GM12892 (cell line): ENCODE results near the gene NXF2B. TPM values are rescaled to one million over a fixed set of nuclear protein-coding genes. Genes with fewer than 3 reads are reported as not detected.
"Not testable (repeated sequence)": the region's sequence is repeated elsewhere in the genome, so short reads cannot be mapped to it uniquely, and the experiment has no call there.

Source experiments
- DNase-seq: peaks from one replicate; pipeline ENCODE4 v3.0.0; 2011; ENCODE audit not compliant: insufficient read length
- FAIRE-seq: peaks from 2 replicates; lab custom pipeline; 2011; peaks lifted over from hg19 to GRCh38; lab: Jason Lieb, UNC
- POLR2A ChIP-seq: IDR thresholded peaks from 2 replicates; pipeline ENCODE4 v1.6.1; 2011; ENCODE audit warnings: low read depth, low read length, control low read depth
- POLR2AphosphoS5 ChIP-seq: IDR thresholded peaks from 2 replicates; pipeline ENCODE4 v1.6.1; 2011; ENCODE audit warnings: low read depth, low read length, control low read depth
- TAF1 ChIP-seq: IDR thresholded peaks from 2 replicates; pipeline ENCODE4 v1.6.1; 2011; ENCODE audit warnings: low read depth, mild to moderate bottlenecking, control low read depth, low read length, borderline replicate concordance
- polyA plus RNA-seq: library from polyadenylated mRNA; unstranded; fragments of >200 nt; gene quantifications from one replicate; pipeline ENCODE4 v1.2.1, GENCODE V29; 2012; ENCODE audit warnings: missing spikeins, inconsistent platforms; ENCODE audit not compliant: missing spikeins

The NXF2B gene, protein sequence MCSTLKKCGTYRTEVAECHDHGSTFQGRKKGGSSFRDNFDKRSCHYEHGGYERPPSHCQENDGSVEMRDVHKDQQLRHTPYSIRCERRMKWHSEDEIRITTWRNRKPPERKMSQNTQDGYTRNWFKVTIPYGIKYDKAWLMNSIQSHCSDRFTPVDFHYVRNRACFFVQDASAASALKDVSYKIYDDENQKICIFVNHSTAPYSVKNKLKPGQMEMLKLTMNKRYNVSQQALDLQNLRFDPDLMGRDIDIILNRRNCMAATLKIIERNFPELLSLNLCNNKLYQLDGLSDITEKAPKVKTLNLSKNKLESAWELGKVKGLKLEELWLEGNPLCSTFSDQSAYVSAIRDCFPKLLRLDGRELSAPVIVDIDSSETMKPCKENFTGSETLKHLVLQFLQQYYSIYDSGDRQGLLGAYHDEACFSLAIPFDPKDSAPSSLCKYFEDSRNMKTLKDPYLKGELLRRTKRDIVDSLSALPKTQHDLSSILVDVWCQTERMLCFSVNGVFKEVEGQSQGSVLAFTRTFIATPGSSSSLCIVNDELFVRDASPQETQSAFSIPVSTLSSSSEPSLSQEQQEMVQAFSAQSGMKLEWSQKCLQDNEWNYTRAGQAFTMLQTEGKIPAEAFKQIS
- not detected for polyA plus RNA-seq

DNA sequence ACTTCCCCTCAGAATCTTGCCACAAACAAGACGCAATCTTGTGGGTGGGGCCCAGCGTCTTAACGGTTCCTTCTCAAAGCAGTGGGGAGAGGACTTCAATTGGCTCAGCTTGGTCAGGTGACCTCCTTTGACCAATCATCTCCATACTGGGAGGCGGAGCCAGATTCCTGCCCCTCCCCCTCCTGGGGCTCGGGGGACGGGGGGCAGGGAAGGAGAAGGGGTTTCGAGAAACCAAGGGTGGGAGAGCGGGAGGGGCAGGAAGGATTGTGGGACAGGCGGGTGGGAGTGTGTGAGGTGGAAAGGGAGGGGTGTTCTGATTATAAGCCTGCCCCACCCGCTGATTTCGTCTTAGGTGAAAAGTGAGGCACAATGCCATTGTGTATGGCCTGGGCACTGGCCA, at the start of gene NXF2B:
TSS of gene NXF2B (minus strand) at position 101 of the 400 bp plus-strand sequence. CDS start 59,972 bp downstream, outside the sequence.
- not testable (repeated sequence) for DNase-seq, FAIRE-seq

DNA sequence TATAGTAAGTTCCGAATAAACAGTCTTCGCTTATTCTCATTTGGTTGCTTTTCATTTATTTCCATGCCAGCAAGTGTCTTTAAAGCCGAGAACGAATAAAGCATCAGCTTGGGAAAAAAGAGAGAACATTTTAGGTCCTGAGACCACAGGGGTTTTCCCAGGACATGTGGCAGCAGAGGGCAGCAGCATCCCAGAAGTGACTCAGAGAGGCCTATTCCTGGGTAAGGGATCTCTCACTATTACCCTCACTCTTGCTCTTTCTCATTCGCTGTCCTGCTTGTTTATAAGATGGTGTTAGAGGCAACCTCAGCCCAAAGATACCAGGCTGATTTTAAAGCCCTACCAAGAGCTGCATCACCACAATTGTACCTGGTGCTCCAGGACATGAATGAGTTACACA, 39.0 kb upstream of the NXF2B start:
- not testable (repeated sequence) for DNase-seq
- peak; percentile 92 for FAIRE-seq

DNA sequence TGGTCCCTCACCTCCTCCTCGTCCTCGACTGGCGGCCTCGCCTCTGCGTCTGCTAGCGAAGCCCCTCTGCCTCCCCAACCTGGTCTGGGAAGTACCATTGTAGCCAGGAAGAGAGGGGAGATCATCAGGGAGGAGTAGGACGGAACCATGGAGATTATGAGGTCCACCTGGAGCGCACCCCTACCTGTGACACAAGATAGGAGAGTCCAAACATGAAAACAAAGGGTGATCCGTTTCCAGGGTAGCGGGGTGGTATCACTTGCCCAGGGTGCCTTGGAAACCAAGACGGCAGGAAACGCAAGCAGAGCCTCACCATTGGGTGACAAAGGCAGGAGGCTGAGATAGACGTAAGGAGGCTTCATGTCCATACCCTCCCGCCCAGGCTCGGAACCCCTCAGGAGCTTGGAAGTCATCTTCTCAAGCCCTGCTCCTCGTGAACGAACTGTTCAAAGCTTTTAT, 32.0 kb upstream of the NXF2B start, which contains the start of gene TCP11X2:
TSS of gene TCP11X2 (minus strand) at position 51 of the 459 bp plus-strand sequence.
- FAIRE-seq, result peak; percentile 48
- not testable (repeated sequence) for DNase-seq

DNA sequence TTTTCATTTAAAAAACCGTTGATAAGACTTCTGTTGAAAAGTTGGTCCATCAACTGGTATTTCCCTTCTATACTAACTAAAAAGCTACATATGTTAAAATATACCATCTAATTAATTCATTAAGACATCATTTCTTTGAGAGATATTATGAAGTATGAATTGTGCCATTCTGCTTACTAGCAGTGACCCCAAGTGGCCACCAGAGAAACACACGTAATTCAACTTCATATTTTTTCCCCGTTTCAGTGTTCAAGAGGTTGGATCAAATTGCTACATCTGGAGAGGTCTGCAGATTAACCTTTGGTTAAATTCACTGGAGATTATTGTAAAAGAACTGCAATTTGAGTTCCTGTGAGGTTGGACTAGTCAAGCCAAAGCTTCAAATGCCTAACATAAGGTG, 30.4 kb upstream of the NXF2B start:
- not testable (repeated sequence) for DNase-seq
- FAIRE-seq, result peak; percentile 87

DNA sequence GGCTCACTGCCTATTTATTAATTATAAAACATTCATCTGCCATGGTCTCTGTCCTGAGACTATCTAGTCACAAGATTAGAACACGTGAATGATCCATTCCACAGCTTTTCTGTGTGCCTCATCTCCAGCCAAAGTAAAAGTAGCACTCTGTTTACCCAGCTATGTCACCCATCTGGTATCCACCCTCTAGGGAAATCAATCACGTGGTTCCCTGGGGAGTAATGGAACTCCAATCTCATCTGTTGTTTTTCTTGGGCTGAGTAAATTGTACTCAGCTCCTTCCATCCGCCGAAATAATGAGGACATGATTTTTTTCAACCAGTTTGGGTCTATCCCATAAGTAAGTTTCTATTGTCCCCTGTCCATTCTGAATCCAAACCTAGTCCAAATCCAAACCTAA, 18.8 kb upstream of the NXF2B start:
- peak; percentile 89 for FAIRE-seq

DNA sequence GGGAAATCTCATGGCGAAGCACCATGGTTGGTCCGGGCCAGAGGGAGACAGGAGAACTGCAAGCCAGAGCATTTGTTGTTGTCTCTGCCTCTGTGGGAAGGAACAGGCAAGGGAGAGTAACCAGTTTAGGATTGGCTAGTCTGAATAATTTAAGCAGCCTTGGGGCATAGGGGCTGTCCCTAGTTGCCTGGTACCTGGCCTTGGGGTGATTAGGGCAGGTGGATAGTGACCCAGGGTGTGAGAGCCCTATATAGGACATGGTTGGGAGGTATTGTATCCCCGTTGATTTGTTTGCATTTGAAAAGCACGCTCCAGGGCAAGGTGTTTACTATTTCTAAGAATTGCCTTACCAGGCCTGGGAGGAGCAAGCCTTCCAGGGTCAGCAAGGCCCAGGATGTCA, 25.3 kb downstream of the NXF2B start:
- not testable (repeated sequence) for DNase-seq, FAIRE-seq

More for the DNA sequence above, 18.8 kb upstream of the NXF2B start:
- not testable (repeated sequence) for DNase-seq

DNA sequence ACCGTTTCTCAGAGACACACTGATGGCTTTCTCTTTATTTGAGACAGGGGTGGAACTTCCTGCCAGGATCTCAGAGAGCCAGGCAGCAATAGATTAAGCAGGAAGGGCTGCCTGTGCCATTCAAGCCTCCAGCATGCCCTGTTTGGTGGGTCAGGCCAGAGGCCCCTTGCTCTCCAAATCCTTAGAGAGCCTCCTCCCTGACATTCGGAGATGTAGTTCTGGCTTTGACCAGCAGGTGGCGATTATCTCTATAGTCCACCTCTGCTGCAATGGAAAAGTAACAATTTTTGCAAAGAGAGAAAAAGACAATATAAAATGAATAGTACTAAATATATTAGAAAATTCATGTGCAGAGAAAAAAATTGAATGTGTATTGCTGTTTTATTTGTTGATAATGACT, 93.9 kb downstream of the NXF2B start:
- no peak for DNase-seq
- TF ChIP-seq POLR2A (no peak), POLR2AphosphoS5 (no peak), TAF1 (no peak)
- peak; percentile 91 for FAIRE-seq

DNA sequence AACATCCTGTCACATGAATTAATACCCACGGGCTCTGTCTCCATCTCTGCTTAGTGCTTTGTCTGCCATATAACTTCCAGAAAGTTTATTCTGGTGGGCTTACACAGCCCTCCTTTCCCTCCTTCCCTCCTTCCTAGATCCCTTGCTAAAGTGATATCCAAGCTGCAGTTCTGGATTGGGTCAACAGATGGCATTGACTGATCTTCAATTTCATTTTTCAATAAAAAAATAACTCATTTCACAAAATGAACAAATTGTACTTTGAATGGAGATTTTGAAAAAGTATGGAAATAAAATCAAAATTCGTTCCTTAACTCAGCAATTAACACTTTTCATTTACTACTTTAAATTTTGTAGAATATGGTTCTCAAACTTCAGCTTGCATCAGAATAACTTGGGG, 97.9 kb downstream of the NXF2B start:
- no peak for FAIRE-seq
- TF ChIP-seq POLR2A (no peak), TAF1 (no peak)
- DNase-seq, result no peak

DNA sequence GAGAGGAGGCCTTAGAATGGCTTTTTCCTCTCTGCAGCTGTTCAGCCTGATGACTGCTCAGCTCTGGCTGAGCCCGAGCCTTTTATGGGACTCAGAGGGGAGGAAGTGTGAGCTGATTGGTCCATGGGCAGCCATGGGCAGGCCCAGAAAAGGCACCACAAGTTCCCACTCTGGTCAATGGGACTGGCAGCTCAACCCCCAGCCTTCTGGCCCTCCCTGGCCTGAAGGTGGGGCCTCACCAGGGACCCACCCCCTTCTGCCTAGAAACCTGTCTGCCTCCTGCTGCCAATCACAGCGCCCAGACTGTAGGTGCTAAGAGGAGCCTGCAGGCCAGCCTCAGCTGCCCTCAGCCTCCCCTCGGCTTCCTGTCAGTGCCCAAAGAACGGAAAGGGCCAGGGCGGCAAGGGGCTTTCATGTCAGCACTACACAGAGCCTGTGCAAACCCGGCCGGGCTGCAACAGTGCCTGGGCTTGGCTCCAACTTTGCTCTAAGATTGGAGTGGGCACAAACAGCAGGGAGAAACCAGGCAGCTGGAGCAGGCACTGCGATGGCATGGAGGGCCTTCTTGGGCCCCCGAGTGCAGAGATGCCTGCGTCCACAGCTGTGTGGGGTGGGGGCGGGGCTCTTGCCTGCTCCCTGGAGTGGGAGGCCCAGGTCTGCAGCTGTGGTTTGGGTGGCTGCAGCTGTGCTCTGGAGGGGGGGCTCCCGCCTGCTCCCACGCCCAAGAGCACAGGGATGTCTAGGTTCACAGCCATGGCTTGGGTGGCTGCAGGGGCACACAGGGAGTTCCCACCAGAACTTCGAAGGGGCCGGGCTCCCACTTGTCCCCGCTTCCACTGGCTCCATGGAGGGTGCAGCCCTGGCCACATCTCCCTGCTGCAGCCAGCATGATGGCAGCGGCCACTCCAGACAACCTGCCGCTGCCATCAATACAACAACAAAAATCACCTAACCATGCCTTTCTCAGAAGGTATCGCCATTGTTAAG, 100.2 kb downstream of the NXF2B start:
- TF ChIP-seq POLR2AphosphoS5 (no peak), POLR2A (no peak), TAF1 (no peak)
- FAIRE-seq, result no peak
- DNase-seq, result no peak

DNA sequence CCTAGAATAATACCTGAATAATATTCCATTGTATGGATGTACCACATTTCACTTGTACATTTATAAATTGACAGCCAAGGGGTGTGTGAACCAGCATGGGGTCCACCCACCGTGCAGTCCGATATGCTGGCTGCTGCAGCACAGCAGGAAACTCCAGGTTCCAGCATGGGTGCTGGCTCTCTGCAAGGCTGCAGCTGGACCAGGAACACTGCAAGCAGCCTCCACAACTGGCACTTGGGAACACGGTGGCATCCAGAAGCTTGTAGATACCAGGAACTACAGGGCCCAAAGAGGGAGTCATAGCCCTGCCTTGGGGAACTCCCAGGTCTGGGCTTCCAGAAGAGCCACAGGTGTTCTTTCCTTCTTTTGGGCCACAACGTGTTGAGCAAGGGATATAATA, 101.6 kb downstream of the NXF2B start:
- TF ChIP-seq POLR2A, result no peak
- TF ChIP-seq TAF1, result no peak
- no peak for TF ChIP-seq POLR2AphosphoS5
- FAIRE-seq (no peak), DNase-seq (no peak)
